Endothelial cell of umbilical vein (primary cell): ENCODE data around the gene PPP1R11.

Source experiments
- CTCF ChIP-seq, 2 donors: IDR thresholded peaks; 1 replicate in 1 of 2; 2 replicates in 1 of 2; pipeline ENCODE4 v1.5.1; 2011; ENCODE audit warnings: low read length in 2 of 2, mild to moderate bottlenecking in 2 of 2, moderate library complexity in 2 of 2, control low read depth in 1 of 2, inconsistent platforms in 1 of 2, low read depth in 1 of 2; ENCODE audit not compliant: insufficient read depth in 1 of 2; ENCODE audit errors: extremely low read depth in 1 of 2
- EZH2 ChIP-seq: IDR thresholded peaks from 2 replicates; pipeline ENCODE4 v1.6.1; 2012; ENCODE audit warnings: borderline replicate concordance, low read depth, mild to moderate bottlenecking, moderate library complexity, low read length, inconsistent platforms; ENCODE audit not compliant: severe bottlenecking
- FOS ChIP-seq: IDR thresholded peaks from 2 replicates; pipeline ENCODE4 v1.6.1; 2011; ENCODE audit warnings: mild to moderate bottlenecking, low read length, moderate library complexity, borderline replicate concordance; ENCODE audit not compliant: insufficient read depth
- JUN ChIP-seq: IDR thresholded peaks from 2 replicates; pipeline ENCODE4 v1.6.1; 2011; ENCODE audit warnings: borderline replicate concordance, low read depth; ENCODE audit not compliant: insufficient read length, insufficient read depth
- MYC ChIP-seq: IDR thresholded peaks from one replicate; pipeline ENCODE4 v1.6.1; 2011; ENCODE audit warnings: mild to moderate bottlenecking, low read depth, low read length
- POLR2A ChIP-seq: IDR thresholded peaks from 2 replicates; pipeline ENCODE4 v1.6.1; 2012; ENCODE audit warnings: low read depth, mild to moderate bottlenecking, control low read depth, low read length
- POLR2AphosphoS5 ChIP-seq: IDR thresholded peaks from 2 replicates; pipeline ENCODE4 v1.6.1; 2012; ENCODE audit warnings: low read depth, mild to moderate bottlenecking, control low read depth, low read length, moderate library complexity; ENCODE audit not compliant: insufficient read depth

GRCh38 chr6:30077218-30077617, 10.2 kb downstream of the PPP1R11 start:
- TF ChIP-seq EZH2 (peak; percentile 8), POLR2A (no peak), CTCF (IDR thresholded peaks at IDR 0.05; ENCODE audit: extremely low read depth in 1 of 2, insufficient read depth in 1 of 2, low read depth in 1 of 2, low read length in 2 of 2) (no peak), POLR2AphosphoS5 (no peak), MYC (no peak), JUN (no peak), FOS (no peak)
